Panc1 (cell line): ENCODE results near the gene DPYSL5. TPM values are rescaled to one million over a fixed set of nuclear protein-coding genes. Genes with fewer than 3 reads are reported as not detected.

Experiments
- ATAC-seq: fragments of 200-7000 bp; cut with Tn5 transposase; 2 replicates; pipeline ENCODE4 v1.9.1; 2020; ENCODE audit warnings: mild to moderate bottlenecking, moderate library complexity
- BruUV-seq: library from RNA; stranded (reverse); fragments of 400-500 nt; replicated peaks from 2 replicates; lab custom pipeline; 2021; lab: Mats Ljungman, UMichigan
- CTCF ChIA-PET: fragments of 300-600 bp; sonication (Branson Sonifier 250); formaldehyde crosslinking; loops from one replicate; lab custom pipeline; 2022; ENCODE audit warnings: antibody characterized with exemption; lab: Charles Lee
- POLR2A ChIA-PET: fragments of 300-600 bp; sonication (Branson Sonifier 250); formaldehyde crosslinking; loops from one replicate; lab custom pipeline; 2022; ENCODE audit warnings: antibody characterized with exemption; lab: Charles Lee
- DNase-seq: peaks from one replicate; pipeline ENCODE4 v3.0.0-alpha.2; 2010; ENCODE audit warnings: low read depth, low spot score
- H3K27ac ChIP-seq: 2 replicates; pipeline ENCODE4 v1.5.1; 2011; ENCODE audit warnings: mild to moderate bottlenecking, low read length, inconsistent platforms
- H3K27me3 ChIP-seq: fragments of 200-500 bp; sonication (Bioruptor generic); 2 replicates; pipeline ENCODE4 v1.6.0; 2014; ENCODE audit warnings: low read length, inconsistent platforms; ENCODE audit not compliant: control insufficient read depth, insufficient read depth
- H3K36me3 ChIP-seq: fragments of 200-500 bp; sonication (Bioruptor generic); 2 replicates; pipeline ENCODE4 v1.5.1; 2014; ENCODE audit warnings: inconsistent platforms, mild to moderate bottlenecking, low read length, moderate library complexity; ENCODE audit not compliant: control insufficient read depth, insufficient read depth
- H3K4me1 ChIP-seq: 2 replicates; pipeline ENCODE4 v1.5.1; 2011; ENCODE audit warnings: inconsistent platforms, mild to moderate bottlenecking, low read length, moderate library complexity; ENCODE audit not compliant: control insufficient read depth, insufficient read depth
- H3K4me3 ChIP-seq, 2 experiments: 2 replicates each; pipeline ENCODE4 v1.5.1; 2011 to 2012; ENCODE audit warnings: low read depth in 2 of 2, low read length in 2 of 2, mild to moderate bottlenecking in 2 of 2, inconsistent platforms in 1 of 2, moderate library complexity in 1 of 2
- H3K9me3 ChIP-seq: fragments of 200-500 bp; sonication (Bioruptor generic); 2 replicates; pipeline ENCODE4 v1.5.1; 2014; ENCODE audit warnings: low read depth, mild to moderate bottlenecking, inconsistent platforms, low read length, moderate library complexity; ENCODE audit not compliant: control insufficient read depth, insufficient read depth
- CTCF ChIP-seq: fragments of 450-650 bp; IDR thresholded peaks from 2 replicates; pipeline ENCODE4 v1.5.1; 2017; ENCODE audit warnings: mild to moderate bottlenecking
- POLR2AphosphoS5 ChIP-seq: IDR thresholded peaks from 2 replicates; pipeline ENCODE4 v1.6.1; 2012; ENCODE audit warnings: mild to moderate bottlenecking, low read depth, low read length, moderate library complexity
- REST ChIP-seq, 2 experiments: IDR thresholded peaks; 2 replicates each; pipeline ENCODE4 v1.6.1; 2011 to 2012; ENCODE audit warnings: low read depth in 2 of 2, control low read depth in 1 of 2, low read length in 1 of 2, mild to moderate bottlenecking in 1 of 2, moderate library complexity in 1 of 2; ENCODE audit not compliant: insufficient read depth in 1 of 2
- SIN3A ChIP-seq: IDR thresholded peaks from 2 replicates; pipeline ENCODE4 v1.6.1; 2012; ENCODE audit warnings: low read depth, mild to moderate bottlenecking, low read length, moderate library complexity, borderline replicate concordance; ENCODE audit not compliant: insufficient read depth
- TCF7L2 ChIP-seq: IDR thresholded peaks from 2 replicates; pipeline ENCODE4 v1.6.1; 2011; ENCODE audit warnings: mild to moderate bottlenecking, low read depth, low read length, inconsistent platforms
- in situ Hi-C: cut with HindIII; loops from 2 replicates; pipeline ENCODE4 v1.10.0; 2016; ENCODE audit warnings: low sequenced_read_pairs, low pct_unique_long_range_greater_than_20kb
- intact Hi-C: fragments of 100-400 bp; cut with micrococcal nuclease; formaldehyde crosslinking; loops from one replicate; pipeline ENCODE4 v1.10.0; 2022; ENCODE audit not compliant: unreplicated experiment
- total RNA-seq: library from RNA; stranded (reverse); gene quantifications from one replicate; pipeline ENCODE4 v1.2.1, GENCODE V29; 2021; ENCODE audit not compliant: unreplicated experiment

Gene DPYSL5
- total RNA-seq, 1 experiment from 2014 or later: 0.31 TPM

GRCh38 chr2:26898480-26899078, 50.6 kb downstream of the DPYSL5 start:
- TF ChIP-seq POLR2AphosphoS5 (no peak), CTCF (no peak), TCF7L2 (no peak), REST (IDR thresholded peaks at IDR 0.05; ENCODE audit: insufficient read depth in 1 of 2, low read depth in 2 of 2, low read length in 1 of 2) (no peak), SIN3A (no peak)
- no peaks in the 10 kb centered on the region for H3K36me3 ChIP-seq
- in situ Hi-C loops: no loop called here
- no peaks in the 10 kb centered on the region for H3K4me1 ChIP-seq
- no peaks in the 10 kb centered on the region for H3K27me3 ChIP-seq
- no peak overlapping the region for H3K27ac ChIP-seq
- H3K9me3 ChIP-seq: no peaks in the 10 kb centered on the region
- ATAC-seq (no peak), DNase-seq (no peak)
- no peak overlapping the region for H3K4me3 ChIP-seq
- ChIA-PET POLR2A (no interaction called here), CTCF (no interaction called here)
- BruUV-seq: no TSS peak
- intact Hi-C loops: no loop called here

GRCh38 chr2:26899500-26900164, 51.7 kb downstream of the DPYSL5 start:
- no peaks in the 10 kb centered on the region for H3K27me3 ChIP-seq
- ATAC-seq: no peak
- intact Hi-C loops (no loop called here), in situ Hi-C loops (no loop called here)
- H3K4me1 ChIP-seq: no peaks in the 10 kb centered on the region
- no peak for DNase-seq
- no peaks in the 10 kb centered on the region for H3K9me3 ChIP-seq
- no peak overlapping the region for H3K4me3 ChIP-seq
- no peak overlapping the region for H3K27ac ChIP-seq
- no TSS peak for BruUV-seq
- CTCF ChIA-PET: no interaction called here
- H3K36me3 ChIP-seq: no peaks in the 10 kb centered on the region
- no peak for TF ChIP-seq SIN3A
- TF ChIP-seq TCF7L2: no peak
- TF ChIP-seq REST (IDR thresholded peaks at IDR 0.05; ENCODE audit: insufficient read depth in 1 of 2, low read depth in 2 of 2, low read length in 1 of 2): no peak
- no peak for TF ChIP-seq POLR2AphosphoS5
- TF ChIP-seq CTCF: no peak
- POLR2A ChIA-PET: no interaction called here
